HUES64 (cell line): ENCODE measurements around the gene HOATZ.

Source experiments
- H3K27ac ChIP-seq: 2 replicates; pipeline ENCODE4 v1.7.0; 2013; ENCODE audit warnings: low read depth, low read length, inconsistent platforms
- H3K27me3 ChIP-seq: 2 replicates; pipeline ENCODE4 v1.6.1; 2013; ENCODE audit warnings: mild to moderate bottlenecking, low read length; ENCODE audit not compliant: insufficient read depth
- H3K36me3 ChIP-seq: 2 replicates; pipeline ENCODE4 v1.6.1; 2013; ENCODE audit warnings: mild to moderate bottlenecking, low read length; ENCODE audit not compliant: insufficient read depth
- H3K4me1 ChIP-seq: 2 replicates; pipeline ENCODE4 v1.6.1; 2013; ENCODE audit warnings: mild to moderate bottlenecking, low read length, moderate library complexity; ENCODE audit not compliant: insufficient read depth
- H3K4me3 ChIP-seq: 2 replicates; pipeline ENCODE4 v1.5.1; 2013; ENCODE audit warnings: mild to moderate bottlenecking, low read length, moderate library complexity
- H3K9ac ChIP-seq: 2 replicates; pipeline ENCODE4 v1.6.1; 2013; ENCODE audit warnings: mild to moderate bottlenecking, low read depth, low read length
- H3K9me3 ChIP-seq: 2 replicates; pipeline ENCODE4 v1.6.1; 2013; ENCODE audit warnings: low read depth, low read length; ENCODE audit not compliant: insufficient read depth
- WGBS: fragments of 150-250, 120-280 bp; methylation state at CpG from one replicate; pipeline ENCODE4 v1.1.7; 2013; ENCODE audit warnings: missing lambda C conversion rate; 5-methylcytosine and 5-hydroxymethylcytosine counted together

Gene HOATZ

DNA sequence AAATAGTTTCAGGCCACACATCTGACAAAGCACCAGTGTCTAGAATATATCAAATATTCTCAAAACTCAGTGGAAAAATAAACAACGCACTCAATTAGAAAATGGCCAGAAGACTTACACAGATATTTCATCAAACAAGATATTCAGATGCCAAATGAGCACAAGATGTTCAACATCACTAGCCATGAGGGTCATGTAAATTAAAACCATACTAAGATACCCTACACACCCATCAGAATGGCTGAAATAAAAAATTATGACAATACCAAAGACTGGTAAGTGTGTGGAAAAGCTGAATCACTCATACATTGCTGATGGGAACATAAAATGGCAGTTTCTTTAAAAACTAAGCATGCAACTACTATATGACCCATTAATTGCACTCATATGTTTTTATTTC, 24.1 kb upstream of the HOATZ start:
- 94% methylated on average over 1 of the region's 1 CpG for WGBS
- Histone ChIP-seq H3K36me3 (no peaks in the 10 kb centered on the region), H3K9me3 (peaks cover 2% of the 10 kb centered on the region; the same call in 1 of the 2 replicates), H3K4me3 (no peak overlapping the region), H3K27me3 (peaks cover 34% of the 10 kb centered on the region; the same call in 1 of the 2 replicates), H3K4me1 (peaks cover 8% of the 10 kb centered on the region; the same call in 1 of the 2 replicates), H3K9ac (no peak overlapping the region), H3K27ac (no peak overlapping the region)

DNA sequence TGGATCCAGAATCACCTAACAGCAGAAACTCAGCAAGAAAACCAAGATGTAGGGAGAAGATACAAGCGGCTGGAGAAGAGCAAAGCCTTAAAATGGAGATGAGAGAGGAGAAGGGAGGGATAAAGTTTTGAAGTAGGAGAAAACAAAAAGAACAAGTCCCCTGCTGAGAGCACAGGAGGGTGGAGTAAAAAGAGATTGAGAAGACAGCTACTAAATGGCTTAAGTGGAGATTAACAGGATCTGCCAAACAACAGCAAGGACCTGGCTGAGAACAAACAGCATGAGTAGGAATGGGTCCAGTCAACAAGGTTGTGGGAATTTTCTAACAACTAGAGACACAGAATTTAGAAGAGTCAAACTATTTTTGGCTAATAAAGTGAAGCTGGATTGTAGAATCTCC, 20.5 kb upstream of the HOATZ start:
- no peaks in the 10 kb centered on the region for H3K9me3 ChIP-seq
- H3K36me3 ChIP-seq, result no peaks in the 10 kb centered on the region
- no peak overlapping the region for H3K9ac ChIP-seq
- H3K4me3 ChIP-seq, result no peak overlapping the region
- WGBS, result 27% methylated on average over 1 of the region's 1 CpG
- H3K27ac ChIP-seq, result no peak overlapping the region
- H3K27me3 ChIP-seq, result peaks cover 54% of the 10 kb centered on the region; the same call in 1 of the 2 replicates
- H3K4me1 ChIP-seq, result peaks cover 8% of the 10 kb centered on the region; the same call in 1 of the 2 replicates

DNA sequence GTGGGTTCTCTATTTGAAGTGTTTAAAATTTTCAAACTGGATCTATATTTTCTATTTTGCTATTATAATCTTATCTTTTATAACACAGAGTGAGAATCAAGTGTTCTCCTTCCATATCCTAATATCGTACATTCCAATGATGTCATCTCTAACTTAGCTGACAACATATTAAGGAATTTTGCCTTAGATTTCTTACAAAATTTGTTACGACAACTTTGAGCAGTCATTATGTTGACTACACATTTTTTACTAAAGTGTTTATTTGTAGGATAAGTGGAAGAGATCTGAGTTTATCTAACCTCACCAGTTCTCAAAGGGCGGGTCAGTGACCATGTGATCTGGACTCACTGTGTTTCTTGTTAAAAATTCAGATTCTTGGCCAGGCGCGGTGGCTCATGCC, 15.1 kb upstream of the HOATZ start:
- Histone ChIP-seq H3K4me1 (peaks cover 6% of the 10 kb centered on the region; the same call in 1 of the 2 replicates), H3K27ac (no peak overlapping the region), H3K4me3 (no peak overlapping the region), H3K9ac (no peak overlapping the region), H3K36me3 (no peaks in the 10 kb centered on the region), H3K27me3 (peaks cover 29% of the 10 kb centered on the region; the same call in 1 of the 2 replicates), H3K9me3 (no peaks in the 10 kb centered on the region)
- WGBS, result 99% methylated on average over 4 of the region's 5 CpGs

GRCh38 chr11:111500481-111500880, 14.1 kb upstream of the HOATZ start:
- Histone ChIP-seq H3K27ac (no peak overlapping the region), H3K9ac (no peak overlapping the region), H3K9me3 (no peaks in the 10 kb centered on the region), H3K27me3 (peaks cover 20% of the 10 kb centered on the region; the same call in 1 of the 2 replicates), H3K4me1 (peaks cover 6% of the 10 kb centered on the region; the same call in 1 of the 2 replicates), H3K36me3 (no peaks in the 10 kb centered on the region), H3K4me3 (no peak overlapping the region)
- WGBS, result 86% methylated on average over 1 of the region's 1 CpG

DNA sequence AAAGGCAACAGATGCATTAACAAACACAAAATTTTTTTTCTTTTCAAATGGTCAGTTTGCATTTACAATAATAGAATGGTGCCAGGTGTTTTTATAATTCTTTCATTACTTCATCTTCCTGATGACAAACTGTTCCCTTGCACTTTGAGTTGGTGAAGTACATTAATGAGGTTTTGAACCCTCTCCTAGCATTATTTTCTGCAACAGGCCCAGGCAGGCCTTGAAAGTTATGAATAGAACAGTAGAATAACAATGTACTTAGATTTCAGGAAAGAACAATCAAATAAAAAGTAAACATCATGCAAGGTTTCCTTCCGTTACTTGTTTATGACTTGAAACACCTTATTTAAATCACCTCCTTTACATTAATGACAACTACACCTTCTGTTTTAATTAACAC, 12.0 kb upstream of the HOATZ start:
- H3K27me3 ChIP-seq, result peaks cover 5% of the 10 kb centered on the region; the same call in 1 of the 2 replicates
- 92% methylated on average over 1 of the region's 1 CpG for WGBS
- no peak overlapping the region for H3K9ac ChIP-seq
- peaks cover 6% of the 10 kb centered on the region; the same call in 1 of the 2 replicates for H3K4me1 ChIP-seq
- no peaks in the 10 kb centered on the region for H3K9me3 ChIP-seq
- H3K4me3 ChIP-seq, result no peak overlapping the region
- no peaks in the 10 kb centered on the region for H3K36me3 ChIP-seq
- no peak overlapping the region for H3K27ac ChIP-seq

GRCh38 chr11:111510311-111510710, 4.3 kb upstream of the HOATZ start:
- no CpG with 5 or more reads among the region's 1 CpG for WGBS

GRCh38 chr11:111512296-111513239, 2.0 kb upstream of the HOATZ start, which contains the start of gene BTG4:
BTG4 (minus strand) TSS chr11:111512386; CDS start chr11:111498776, 13,610 bp downstream.
- peak within 1 kb of the TSS; percentile 65 for H3K4me3 ChIP-seq
- H3K36me3 ChIP-seq, result no peaks in the 10 kb centered on the region
- H3K9ac ChIP-seq, result peak within 1 kb of the TSS; percentile 45; the same call in 1 of the 2 replicates
- H3K9me3 ChIP-seq, result no peaks in the 10 kb centered on the region
- WGBS, result under 1% methylated on average over 84 of the region's 90 CpGs
- H3K27ac ChIP-seq, result no peak within 1 kb of the TSS
- H3K27me3 ChIP-seq, result peaks cover 47% of the 10 kb centered on the region
- H3K4me1 ChIP-seq, result peaks cover 12% of the 10 kb centered on the region

More at GRCh38 chr11:111510311-111510710, 4.3 kb upstream of the HOATZ start:
- Histone ChIP-seq H3K9me3 (no peaks in the 10 kb centered on the region), H3K27me3 (peaks cover 41% of the 10 kb centered on the region), H3K9ac (no peak overlapping the region), H3K4me1 (peaks cover 12% of the 10 kb centered on the region), H3K27ac (no peak overlapping the region), H3K36me3 (no peaks in the 10 kb centered on the region), H3K4me3 (no peak overlapping the region)

DNA sequence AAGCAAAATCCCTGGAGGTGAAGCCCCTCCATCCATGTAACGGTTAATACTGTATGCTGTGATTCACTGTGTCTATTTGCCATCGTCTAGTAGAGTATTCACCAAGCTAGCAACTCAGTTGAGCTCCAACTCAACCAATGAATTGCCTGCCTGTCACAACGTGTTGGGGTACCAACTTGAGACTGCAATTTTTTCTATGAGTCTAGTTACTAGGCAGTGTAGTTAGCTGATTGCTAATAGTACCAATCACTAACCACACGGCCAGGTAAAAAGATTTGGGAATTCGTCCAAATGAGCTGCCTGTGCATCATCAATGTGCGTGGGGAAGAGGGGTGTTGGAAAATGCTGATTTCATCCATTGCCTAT, 1.4 kb upstream of the HOATZ start:
- Histone ChIP-seq H3K9ac (no peak overlapping the region), H3K4me1 (peaks cover 12% of the 10 kb centered on the region), H3K9me3 (no peaks in the 10 kb centered on the region), H3K27me3 (peaks cover 47% of the 10 kb centered on the region), H3K4me3 (peak overlapping the region; percentile 65), H3K36me3 (no peaks in the 10 kb centered on the region), H3K27ac (no peak overlapping the region)
- WGBS, result 38% methylated on average over 5 of the region's 6 CpGs

DNA sequence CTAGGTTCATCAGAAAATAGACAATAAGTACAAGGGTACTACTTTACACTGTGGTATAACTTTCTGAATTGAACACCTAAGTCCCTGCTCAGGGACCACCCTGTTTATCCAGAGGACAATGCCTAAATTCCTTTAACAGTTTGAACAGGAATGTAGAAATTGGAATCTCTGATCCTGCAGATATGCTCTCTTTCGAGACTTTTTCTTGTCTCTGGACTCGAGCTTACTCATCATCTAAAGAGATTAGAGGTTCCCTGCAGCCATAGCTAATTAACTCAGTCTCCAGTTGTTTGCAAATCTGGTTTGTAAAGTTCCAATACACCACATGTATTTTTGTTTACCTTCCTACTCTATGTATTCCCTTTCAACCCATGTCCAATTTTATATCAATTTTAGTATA, 1.0 kb downstream of the HOATZ start:
- peaks cover 47% of the 10 kb centered on the region for H3K27me3 ChIP-seq
- H3K4me1 ChIP-seq, result peaks cover 12% of the 10 kb centered on the region
- no peak overlapping the region for H3K27ac ChIP-seq
- no peaks in the 10 kb centered on the region for H3K36me3 ChIP-seq
- H3K9me3 ChIP-seq, result no peaks in the 10 kb centered on the region
- no peak overlapping the region for H3K4me3 ChIP-seq
- H3K9ac ChIP-seq, result no peak overlapping the region
- WGBS, result 74% methylated on average over 2 of the region's 2 CpGs

GRCh38 chr11:111518668-111519067, 4.1 kb downstream of the HOATZ start:
- no peak overlapping the region for H3K9ac ChIP-seq
- no peak overlapping the region for H3K27ac ChIP-seq
- peaks cover 21% of the 10 kb centered on the region for H3K27me3 ChIP-seq
- WGBS, result no CpG with 5 or more reads among the region's 1 CpG
- H3K4me1 ChIP-seq, result peaks cover 15% of the 10 kb centered on the region
- no peaks in the 10 kb centered on the region for H3K36me3 ChIP-seq
- H3K4me3 ChIP-seq, result no peak overlapping the region
- no peaks in the 10 kb centered on the region for H3K9me3 ChIP-seq

GRCh38 chr11:111520560-111520959, 6.0 kb downstream of the HOATZ start:
- H3K27me3 ChIP-seq, result peaks cover 3% of the 10 kb centered on the region
- H3K36me3 ChIP-seq, result no peaks in the 10 kb centered on the region
- no peak overlapping the region for H3K27ac ChIP-seq
- 0 out of 2 replicates have a peak, but pooled peaks cover 8% of the 10 kb centered on the region for H3K4me1 ChIP-seq
- H3K9ac ChIP-seq, result no peak overlapping the region
- WGBS, result no CpG with 5 or more reads among the region's 2 CpGs
- H3K4me3 ChIP-seq, result no peak overlapping the region
- H3K9me3 ChIP-seq, result no peaks in the 10 kb centered on the region
